ENCODE data around the gene FAM120A.
"Not testable (repeated sequence)": the region's sequence is repeated elsewhere in the genome, so short reads cannot be mapped to it uniquely, and the experiment has no call there.

Gene FAM120A

GRCh38 chr9:93475108-93475507, 23.6 kb downstream of the FAM120A start:
- DNase-seq = no peak

- DNase-seq = no peak
Measured at GRCh38 chr9:93475856-93476255, 24.4 kb downstream of the FAM120A start.

GRCh38 chr9:93476924-93477323, 25.4 kb downstream of the FAM120A start:
- no peak for DNase-seq

GRCh38 chr9:93477397-93477796, 25.9 kb downstream of the FAM120A start:
- DNase-seq = no peak

GRCh38 chr9:93479726-93480125, 28.2 kb downstream of the FAM120A start:
- DNase-seq = no peak

GRCh38 chr9:93480262-93480661, 28.8 kb downstream of the FAM120A start:
- no peak for DNase-seq

GRCh38 chr9:93480728-93481324, 29.3 kb downstream of the FAM120A start:
- no peak for DNase-seq

- no peak for DNase-seq
Measured at GRCh38 chr9:93483497-93483896, 32.0 kb downstream of the FAM120A start.

- DNase-seq = no peak
Measured at GRCh38 chr9:93486268-93486667, 34.8 kb downstream of the FAM120A start.

- no peak for DNase-seq
Measured at GRCh38 chr9:93488244-93488643, 36.8 kb downstream of the FAM120A start.

- DNase-seq = no peak
Measured at GRCh38 chr9:93491593-93492232, 40.2 kb downstream of the FAM120A start.

GRCh38 chr9:93492327-93492726, 40.8 kb downstream of the FAM120A start:
- DNase-seq = no peak

- no peak for DNase-seq
Measured at GRCh38 chr9:93493949-93494348, 42.5 kb downstream of the FAM120A start.

GRCh38 chr9:93496285-93496684, 44.8 kb downstream of the FAM120A start:
- no peak for DNase-seq

GRCh38 chr9:93500571-93501298, 49.2 kb downstream of the FAM120A start:
- no peak for DNase-seq

- peak in 1 of 3 donors; percentile 34 for DNase-seq
Measured at GRCh38 chr9:93501406-93501805, 49.9 kb downstream of the FAM120A start.

- no peak for DNase-seq
Measured at GRCh38 chr9:93503381-93503780, 51.9 kb downstream of the FAM120A start.

- peak; percentile 63 to 85 (median 81) for DNase-seq
Measured at GRCh38 chr9:93505541-93506132, 54.2 kb downstream of the FAM120A start.

GRCh38 chr9:93507768-93508167, 56.3 kb downstream of the FAM120A start:
- no peak for DNase-seq

- DNase-seq = no peak
Measured at GRCh38 chr9:93508207-93508606, 56.7 kb downstream of the FAM120A start.

GRCh38 chr9:93509084-93509483, 57.6 kb downstream of the FAM120A start:
- no peak for DNase-seq

- DNase-seq = peak; percentile 17 to 26 (median 23)
Measured at GRCh38 chr9:93510041-93510440, 58.6 kb downstream of the FAM120A start.

- DNase-seq = not testable (repeated sequence)
Measured at GRCh38 chr9:93511228-93511627, 59.7 kb downstream of the FAM120A start.
